H1 (cell line): ENCODE data around the gene AIG1. TPM values are rescaled to one million over a fixed set of nuclear protein-coding genes. Genes with fewer than 3 reads are reported as not detected.

Source experiments
- ASH2L ChIP-seq: fragments of 200-600, 300-600 bp; sonication (generic); IDR thresholded peaks from one replicate; pipeline ENCODE4 v1.7.1; 2017; ENCODE audit warnings: low read length
- ATF2 ChIP-seq: IDR thresholded peaks from 2 replicates; pipeline ENCODE4 v1.6.1; 2012; ENCODE audit warnings: low read length, inconsistent platforms
- CHD1 ChIP-seq: IDR thresholded peaks from 2 replicates; pipeline ENCODE4 v1.6.1; 2012; ENCODE audit warnings: low read depth, low read length, improper control_type of control experiment
- CHD7 ChIP-seq: fragments of 300-600 bp; sonication (generic); IDR thresholded peaks from 2 replicates; pipeline ENCODE4 v1.7.1; 2012; ENCODE audit warnings: low read length, moderate library complexity, mild to moderate bottlenecking, inconsistent platforms; ENCODE audit not compliant: insufficient replicate concordance
- FOSL1 ChIP-seq: IDR thresholded peaks from 2 replicates; pipeline ENCODE4 v1.6.1; 2011; ENCODE audit warnings: mild to moderate bottlenecking, low read depth, low read length, moderate library complexity; ENCODE audit not compliant: insufficient read depth
- POLR2A ChIP-seq, 2 experiments: IDR thresholded peaks; 1 replicate in 1 of 2; 2 replicates in 1 of 2; pipeline ENCODE4 v1.6.1; 2011; ENCODE audit warnings: low read depth in 2 of 2, low read length in 2 of 2, mild to moderate bottlenecking in 2 of 2; ENCODE audit errors: control extremely low read depth in 1 of 2
- SAP30 ChIP-seq: fragments of 300-600 bp; sonication (generic); IDR thresholded peaks from 2 replicates; pipeline ENCODE4 v1.7.1; 2012; ENCODE audit warnings: low read length, moderate library complexity, mild to moderate bottlenecking, inconsistent platforms; ENCODE audit not compliant: insufficient read depth, insufficient replicate concordance
- SIN3A ChIP-seq, 2 experiments: IDR thresholded peaks in 1 of 2; conservative IDR thresholded peaks in 1 of 2; 2 replicates each; pipeline ENCODE4 v1.6.1; 2011 to 2012; ENCODE audit warnings: low read length in 2 of 2, improper control_type of control experiment in 1 of 2, low read depth in 1 of 2, mild to moderate bottlenecking in 1 of 2
- SIX5 ChIP-seq: IDR thresholded peaks from 2 replicates; pipeline ENCODE4 v1.6.1; 2011; ENCODE audit warnings: mild to moderate bottlenecking, low read depth, low read length
- polyA plus RNA-seq, 7 experiments: library from polyadenylated mRNA; depleted of rRNA in 3 of 7; stranded (reverse) in 5 of 7; unstranded in 2 of 7; fragments of >200 nt in 5 of 7; fragments of 200-250 nt in 2 of 7; gene quantifications; 1 replicate in 5 of 7; 2 replicates in 1 of 7; 4 replicates in 1 of 7; pipeline versions ENCODE4 v1.2.1 to v1.2.3, GENCODE V29; 2011 to 2013; ENCODE audit warnings: missing spikeins in 2 of 7, mixed read lengths in 2 of 7
- total RNA-seq: library from RNA; stranded (reverse); fragmentation: NEBNext Ultra II Directional; extraction: Animal tissue kit (Norgen Biotek cat#: 25700); gene quantifications from 2 replicates; pipeline ENCODE4 v1.2.1, GENCODE V29; 2021

AIG1 gene
- total and polyA plus RNA-seq, 2 of the 8 experiments (the other 6 are each of a cell fraction or from before 2014, with no cell fraction given): 56.6 to 58.4 TPM

GRCh38 chr6:143063631-143064030, 2.9 kb downstream of the AIG1 start (continued):
- TF ChIP-seq CHD7: no peak
- TF ChIP-seq POLR2A (IDR thresholded peaks at IDR 0.05; ENCODE audit: control extremely low read depth in 1 of 2, low read depth in 2 of 2, low read length in 2 of 2): no peak
- no peak for TF ChIP-seq FOSL1
- no peak for TF ChIP-seq SAP30
- no peak for TF ChIP-seq SIN3A (conservative IDR thresholded peaks at IDR 0.05 in 1 of 2, IDR thresholded peaks at IDR 0.05 in 1 of 2; ENCODE audit: low read depth in 1 of 2, low read length in 2 of 2)
- TF ChIP-seq SIX5: no peak
- no peak for TF ChIP-seq ASH2L
- no peak for TF ChIP-seq ATF2
- TF ChIP-seq CHD1: no peak
